HL-60 (cell line): Measurements from ENCODE around the gene GRID1.

ENCODE experiments used
- DNase-seq, 2 experiments: peaks; one replicate each; pipeline ENCODE4 v3.0.0-alpha.2; 2010 to 2020; ENCODE audit warnings: low read depth in 1 of 2, low spot score in 1 of 2
- H3K27ac ChIP-seq: fragments of 250-450 bp; sonication (Bioruptor Pico); replicated peaks from 2 replicates; pipeline ENCODE4 v1.5.1; 2020; ENCODE audit warnings: mild to moderate bottlenecking, moderate library complexity
- H3K27me3 ChIP-seq: fragments of 250-450 bp; sonication (Bioruptor Pico); 2 replicates; pipeline ENCODE4 v1.5.1; 2021; ENCODE audit warnings: mild to moderate bottlenecking, moderate library complexity; ENCODE audit not compliant: insufficient read depth, poor library complexity, severe bottlenecking
- H3K4me3 ChIP-seq: replicated peaks from 2 replicates; pipeline ENCODE4 v1.5.1; 2011; ENCODE audit warnings: mild to moderate bottlenecking, control low read depth, low read length; ENCODE audit not compliant: insufficient read depth
- GABPA ChIP-seq: IDR thresholded peaks from 2 replicates; pipeline ENCODE4 v1.6.1; 2012; ENCODE audit warnings: low read depth
- POLR2AphosphoS5 ChIP-seq: IDR thresholded peaks from 2 replicates; pipeline ENCODE4 v1.6.1; 2012; ENCODE audit warnings: low read depth
- SPI1 ChIP-seq: IDR thresholded peaks from 2 replicates; pipeline ENCODE4 v1.6.1; 2012; ENCODE audit warnings: low read depth, mild to moderate bottlenecking, borderline replicate concordance
- TF ChIP-seq, protein P1 (sequence below): IDR thresholded peaks from one replicate; pipeline ENCODE4 v1.5.1; 2011; ENCODE audit warnings: low read length, control low read depth, inconsistent platforms; ENCODE audit not compliant: insufficient read depth
- TF ChIP-seq, protein P2 (sequence below): IDR thresholded peaks from 2 replicates; pipeline ENCODE4 v1.6.1; 2012; ENCODE audit warnings: low read depth; ENCODE audit not compliant: insufficient replicate concordance

The GRID1 gene

DNA sequence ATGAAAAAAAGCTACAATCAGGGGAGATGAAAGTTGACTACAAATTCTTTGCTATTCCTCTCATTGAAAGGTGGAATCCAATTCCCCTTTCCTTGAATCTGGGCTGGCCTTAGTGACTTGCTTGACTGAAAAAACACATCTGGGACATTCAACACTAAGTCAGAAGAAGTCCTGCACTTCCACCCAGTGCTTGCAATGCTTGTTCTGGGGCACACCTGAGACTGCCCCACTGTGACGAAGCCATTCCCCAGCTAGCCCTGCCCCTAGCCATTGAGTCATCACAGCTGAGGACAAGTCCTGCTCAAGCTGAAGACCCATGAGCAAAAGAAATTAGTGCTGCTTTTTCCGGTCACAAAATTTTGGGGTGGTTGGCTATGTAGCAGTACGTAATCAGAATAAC is 19.2 kb upstream of the GRID1 start:
- Histone ChIP-seq H3K4me3 (no peak overlapping the region), H3K27ac (no peak overlapping the region), H3K27me3 (no peaks in the 10 kb centered on the region)
- TF ChIP-seq, protein P1, sequence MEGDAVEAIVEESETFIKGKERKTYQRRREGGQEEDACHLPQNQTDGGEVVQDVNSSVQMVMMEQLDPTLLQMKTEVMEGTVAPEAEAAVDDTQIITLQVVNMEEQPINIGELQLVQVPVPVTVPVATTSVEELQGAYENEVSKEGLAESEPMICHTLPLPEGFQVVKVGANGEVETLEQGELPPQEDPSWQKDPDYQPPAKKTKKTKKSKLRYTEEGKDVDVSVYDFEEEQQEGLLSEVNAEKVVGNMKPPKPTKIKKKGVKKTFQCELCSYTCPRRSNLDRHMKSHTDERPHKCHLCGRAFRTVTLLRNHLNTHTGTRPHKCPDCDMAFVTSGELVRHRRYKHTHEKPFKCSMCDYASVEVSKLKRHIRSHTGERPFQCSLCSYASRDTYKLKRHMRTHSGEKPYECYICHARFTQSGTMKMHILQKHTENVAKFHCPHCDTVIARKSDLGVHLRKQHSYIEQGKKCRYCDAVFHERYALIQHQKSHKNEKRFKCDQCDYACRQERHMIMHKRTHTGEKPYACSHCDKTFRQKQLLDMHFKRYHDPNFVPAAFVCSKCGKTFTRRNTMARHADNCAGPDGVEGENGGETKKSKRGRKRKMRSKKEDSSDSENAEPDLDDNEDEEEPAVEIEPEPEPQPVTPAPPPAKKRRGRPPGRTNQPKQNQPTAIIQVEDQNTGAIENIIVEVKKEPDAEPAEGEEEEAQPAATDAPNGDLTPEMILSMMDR, result no peak
- no peak for DNase-seq

- no peak for TF ChIP-seq POLR2AphosphoS5
- TF ChIP-seq, protein P2, sequence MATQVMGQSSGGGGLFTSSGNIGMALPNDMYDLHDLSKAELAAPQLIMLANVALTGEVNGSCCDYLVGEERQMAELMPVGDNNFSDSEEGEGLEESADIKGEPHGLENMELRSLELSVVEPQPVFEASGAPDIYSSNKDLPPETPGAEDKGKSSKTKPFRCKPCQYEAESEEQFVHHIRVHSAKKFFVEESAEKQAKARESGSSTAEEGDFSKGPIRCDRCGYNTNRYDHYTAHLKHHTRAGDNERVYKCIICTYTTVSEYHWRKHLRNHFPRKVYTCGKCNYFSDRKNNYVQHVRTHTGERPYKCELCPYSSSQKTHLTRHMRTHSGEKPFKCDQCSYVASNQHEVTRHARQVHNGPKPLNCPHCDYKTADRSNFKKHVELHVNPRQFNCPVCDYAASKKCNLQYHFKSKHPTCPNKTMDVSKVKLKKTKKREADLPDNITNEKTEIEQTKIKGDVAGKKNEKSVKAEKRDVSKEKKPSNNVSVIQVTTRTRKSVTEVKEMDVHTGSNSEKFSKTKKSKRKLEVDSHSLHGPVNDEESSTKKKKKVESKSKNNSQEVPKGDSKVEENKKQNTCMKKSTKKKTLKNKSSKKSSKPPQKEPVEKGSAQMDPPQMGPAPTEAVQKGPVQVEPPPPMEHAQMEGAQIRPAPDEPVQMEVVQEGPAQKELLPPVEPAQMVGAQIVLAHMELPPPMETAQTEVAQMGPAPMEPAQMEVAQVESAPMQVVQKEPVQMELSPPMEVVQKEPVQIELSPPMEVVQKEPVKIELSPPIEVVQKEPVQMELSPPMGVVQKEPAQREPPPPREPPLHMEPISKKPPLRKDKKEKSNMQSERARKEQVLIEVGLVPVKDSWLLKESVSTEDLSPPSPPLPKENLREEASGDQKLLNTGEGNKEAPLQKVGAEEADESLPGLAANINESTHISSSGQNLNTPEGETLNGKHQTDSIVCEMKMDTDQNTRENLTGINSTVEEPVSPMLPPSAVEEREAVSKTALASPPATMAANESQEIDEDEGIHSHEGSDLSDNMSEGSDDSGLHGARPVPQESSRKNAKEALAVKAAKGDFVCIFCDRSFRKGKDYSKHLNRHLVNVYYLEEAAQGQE, result no peak
- TF ChIP-seq, protein P1, result no peak
- TF ChIP-seq SPI1, result no peak
- no peak for TF ChIP-seq GABPA
- no peak for DNase-seq
- H3K27me3 ChIP-seq, result no peaks in the 10 kb centered on the region
Measured at GRCh38 chr10:86377797-86378146, 11.2 kb upstream of the GRID1 start.

DNA sequence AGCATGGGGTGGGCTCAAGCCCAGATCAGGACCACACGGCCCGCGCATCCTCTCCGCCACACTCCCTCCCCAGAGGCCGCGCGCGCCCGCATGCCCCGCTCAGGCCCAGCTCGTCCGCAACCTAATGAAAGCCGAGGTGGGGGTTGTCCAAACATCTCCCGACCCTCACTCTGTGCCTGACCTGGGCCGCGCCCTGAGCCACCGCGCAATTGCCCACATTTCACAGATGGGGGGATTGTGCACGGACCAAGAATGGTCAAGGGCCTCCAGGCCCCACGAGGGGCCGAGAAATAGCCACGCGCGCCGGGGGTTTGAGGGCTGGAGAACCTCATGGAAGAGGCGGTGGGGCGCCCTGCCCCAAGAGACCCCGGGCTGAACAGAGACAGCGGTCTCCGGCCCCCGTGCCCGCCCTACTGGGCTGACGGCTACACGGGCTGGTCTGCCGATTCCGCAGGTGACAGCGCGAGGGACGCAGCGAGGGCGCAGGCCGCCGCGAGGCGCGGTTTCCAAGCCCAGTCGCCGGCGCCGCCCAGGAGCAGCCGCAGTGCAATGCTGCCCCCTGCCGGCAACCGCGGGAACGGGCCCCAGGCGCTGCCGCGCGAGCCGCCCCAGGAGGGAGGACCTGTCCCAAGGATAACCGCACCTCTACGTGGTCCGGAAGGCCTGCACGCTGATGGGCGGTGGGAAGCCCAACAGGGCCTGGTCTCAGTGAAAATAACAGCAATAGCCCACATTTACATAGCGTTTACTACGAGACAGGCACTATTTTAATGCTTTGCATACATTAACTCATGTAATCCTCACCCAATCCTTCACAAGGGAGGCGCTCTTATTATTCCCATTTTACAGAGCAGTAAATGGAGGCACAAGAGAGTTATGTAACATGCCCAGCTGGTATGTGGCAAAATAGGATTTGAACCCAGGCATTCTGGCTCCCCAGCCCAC is 10.5 kb upstream of the GRID1 start:
- H3K27me3 ChIP-seq, result no peaks in the 10 kb centered on the region
- no peak overlapping the region for H3K4me3 ChIP-seq
- TF ChIP-seq, protein P2, result no peak
- TF ChIP-seq, protein P1, result peak; percentile 73
- no peak overlapping the region for H3K27ac ChIP-seq
- peak in 1 of 2 experiments; percentile 68 for DNase-seq

More at GRCh38 chr10:86377797-86378146, 11.2 kb upstream of the GRID1 start:
- Histone ChIP-seq H3K27ac (no peak overlapping the region), H3K4me3 (no peak overlapping the region)

GRCh38 chr10:86376403-86376802 is 9.8 kb upstream of the GRID1 start:
- DNase-seq, result no peak
- no peak overlapping the region for H3K27ac ChIP-seq
- H3K27me3 ChIP-seq, result no peaks in the 10 kb centered on the region
- no peak for TF ChIP-seq GABPA
- no peak for TF ChIP-seq SPI1
- TF ChIP-seq, protein P2, result no peak
- TF ChIP-seq, protein P1, result no peak
- TF ChIP-seq POLR2AphosphoS5, result no peak
- H3K4me3 ChIP-seq, result no peak overlapping the region
